ENCODE data around the gene CFAP161. TPM values are rescaled to one million over a fixed set of nuclear protein-coding genes. Genes with fewer than 3 reads are reported as not detected.

Gene CFAP161
- polyA plus RNA-seq, 3 donors: not detected

GRCh38 chr15:81105545-81105944 lies 28.5 kb upstream of the CFAP161 start:
- Histone ChIP-seq H4K20me1 (ENCODE audit: insufficient read depth, low read length) (no peaks in the 10 kb centered on the region), H3K27ac (ENCODE audit: low read depth in 1 of 2, low read length in 2 of 2) (no peak overlapping the region), H3K4me2 (replicated peaks; ENCODE audit: extremely low read depth, low read length, poor library complexity, severe bottlenecking) (no peak overlapping the region), H3K4me3 (replicated peaks in 1 of 3; ENCODE audit: low read depth in 2 of 3, low read length in 3 of 3) (no peak overlapping the region), H3K9ac (ENCODE audit: insufficient read depth, low read length, poor library complexity, severe bottlenecking) (no peak overlapping the region), H2AFZ (ENCODE audit: insufficient read depth, low read depth, low read length, poor library complexity, severe bottlenecking) (no peak overlapping the region), H3K27me3 (ENCODE audit: control insufficient read depth in 2 of 2, insufficient read depth in 2 of 2, low read length in 2 of 2) (peaks cover 0 to 3% of the 10 kb centered on the region in 2 donors), H3K36me3 (replicated peaks in 1 of 2; ENCODE audit: control insufficient read depth in 1 of 2, insufficient read depth in 2 of 2, low read length in 2 of 2) (no peaks in the 10 kb centered on the region), H3K79me2 (ENCODE audit: insufficient read depth, low read length) (no peaks in the 10 kb centered on the region), H3K9me3 (replicated peaks in 1 of 2; ENCODE audit: control insufficient read depth in 1 of 2, insufficient read depth in 1 of 2, low read length in 2 of 2) (no peaks in the 10 kb centered on the region), H3K4me1 (ENCODE audit: control insufficient read depth in 1 of 2, insufficient read depth in 2 of 2, low read length in 2 of 2) (no peaks in the 10 kb centered on the region)
- no peak overlapping the region for H3K4me3 Mint-ChIP-seq
- peaks cover 3 to 10% (median 7%) of the 10 kb centered on the region in 3 donors for H3K27me3 Mint-ChIP-seq (ENCODE audit: low read depth in 3 of 3)
- no peak for TF ChIP-seq CTCF (IDR thresholded peaks at IDR 0.05)
- WGBS (ENCODE audit: insufficient coverage): 100% methylated on average over 2 of the region's 4 CpGs
- intact Hi-C loops (cut with micrococcal nuclease): loop anchor here in 1 of 2 donors (2.0 to 10.0 kb wide), 2 partner anchors 131 to 159 kb away; no protein-coding TSS in a partner anchor
- no peak overlapping the region for H3K27ac Mint-ChIP-seq
- no peaks in the 10 kb centered on the region for H3K36me3 Mint-ChIP-seq
- H3K9me3 Mint-ChIP-seq: no peaks in the 10 kb centered on the region
- DNase-seq: no peak
- H3K4me1 Mint-ChIP-seq: peaks cover 6% of the 10 kb centered on the region

GRCh38 chr15:81106560-81106959 lies 27.5 kb upstream of the CFAP161 start:
- intact Hi-C loops (cut with micrococcal nuclease): loop anchor here (2.0 to 10.0 kb wide), 3 partner anchors 114 to 160 kb away; no protein-coding TSS in a partner anchor
- no peaks in the 10 kb centered on the region for H3K4me1 ChIP-seq (ENCODE audit: control insufficient read depth in 1 of 2, insufficient read depth in 2 of 2, low read length in 2 of 2)
- no peaks in the 10 kb centered on the region for H3K9me3 ChIP-seq (replicated peaks in 1 of 2; ENCODE audit: control insufficient read depth in 1 of 2, insufficient read depth in 1 of 2, low read length in 2 of 2)
- H3K4me1 Mint-ChIP-seq: peaks cover 6% of the 10 kb centered on the region
- H3K4me2 ChIP-seq (replicated peaks; ENCODE audit: extremely low read depth, low read length, poor library complexity, severe bottlenecking): no peak overlapping the region
- H3K27me3 Mint-ChIP-seq (ENCODE audit: low read depth in 3 of 3): peaks cover 5 to 12% (median 8%) of the 10 kb centered on the region in 3 donors
- no CpG with 5 or more reads among the region's 6 CpGs for WGBS (ENCODE audit: insufficient coverage)
- H4K20me1 ChIP-seq (ENCODE audit: insufficient read depth, low read length): no peaks in the 10 kb centered on the region
- peak; percentile 33 to 42 (median 35) for DNase-seq
- no peak overlapping the region for H3K4me3 ChIP-seq (replicated peaks in 1 of 3; ENCODE audit: low read depth in 2 of 3, low read length in 3 of 3)
- no peak overlapping the region for H3K9ac ChIP-seq (ENCODE audit: insufficient read depth, low read length, poor library complexity, severe bottlenecking)
- no peak overlapping the region for H3K27ac ChIP-seq (ENCODE audit: low read depth in 1 of 2, low read length in 2 of 2)
- no peaks in the 10 kb centered on the region for H3K79me2 ChIP-seq (ENCODE audit: insufficient read depth, low read length)
- H2AFZ ChIP-seq (ENCODE audit: insufficient read depth, low read depth, low read length, poor library complexity, severe bottlenecking): no peak overlapping the region
- peak; percentile 81 for TF ChIP-seq CTCF (IDR thresholded peaks at IDR 0.05)
- H3K27me3 ChIP-seq (ENCODE audit: control insufficient read depth in 2 of 2, insufficient read depth in 2 of 2, low read length in 2 of 2): peaks cover 0 to 3% of the 10 kb centered on the region in 2 donors
- H3K4me3 Mint-ChIP-seq: no peak overlapping the region
- no peaks in the 10 kb centered on the region for H3K36me3 ChIP-seq (replicated peaks in 1 of 2; ENCODE audit: control insufficient read depth in 1 of 2, insufficient read depth in 2 of 2, low read length in 2 of 2)
- peak overlapping the region in 1 of 7 donors; percentile 36 for H3K27ac Mint-ChIP-seq
- no peaks in the 10 kb centered on the region for H3K9me3 Mint-ChIP-seq
- H3K36me3 Mint-ChIP-seq: no peaks in the 10 kb centered on the region
